Measurements from ENCODE around the gene CLRN1. TPM values are rescaled to one million over a fixed set of nuclear protein-coding genes. Genes with fewer than 3 reads are reported as not detected.

The CLRN1 gene, protein sequence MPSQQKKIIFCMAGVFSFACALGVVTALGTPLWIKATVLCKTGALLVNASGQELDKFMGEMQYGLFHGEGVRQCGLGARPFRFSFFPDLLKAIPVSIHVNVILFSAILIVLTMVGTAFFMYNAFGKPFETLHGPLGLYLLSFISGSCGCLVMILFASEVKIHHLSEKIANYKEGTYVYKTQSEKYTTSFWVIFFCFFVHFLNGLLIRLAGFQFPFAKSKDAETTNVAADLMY
- total RNA-seq, result not detected
- not detected for polyA plus RNA-seq

DNA sequence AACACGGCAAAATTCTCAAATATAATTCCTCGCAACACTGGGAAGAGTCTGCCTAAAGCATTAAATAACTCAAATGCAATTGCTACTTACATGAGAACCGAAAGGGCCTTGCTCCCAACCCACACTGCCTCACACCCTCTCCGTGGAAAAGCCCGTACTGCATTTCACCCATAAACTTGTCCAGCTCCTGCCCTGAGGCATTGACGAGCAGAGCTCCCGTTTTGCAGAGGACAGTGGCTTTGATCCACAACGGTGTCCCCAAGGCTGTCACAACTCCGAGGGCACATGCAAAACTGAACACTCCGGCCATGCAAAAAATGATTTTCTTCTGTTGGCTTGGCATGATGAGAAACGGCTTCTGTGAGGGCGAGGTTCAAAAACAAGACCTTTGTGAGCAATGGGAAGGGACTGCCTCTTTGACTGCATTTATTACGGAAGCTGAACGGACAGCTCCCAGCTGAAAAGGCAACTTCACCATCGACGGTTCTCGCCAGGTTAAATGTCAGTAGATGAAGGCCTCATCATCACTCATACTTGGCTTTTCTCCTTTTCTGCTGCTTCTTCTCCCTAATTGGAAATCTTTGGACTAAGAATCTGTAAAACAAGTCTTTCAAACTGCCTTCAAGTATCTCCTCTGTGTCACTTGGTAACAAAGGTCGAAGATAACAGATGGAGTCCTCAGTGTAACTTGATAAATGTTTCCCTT is at the start of gene CLRN1:
Gene CLRN1 (minus strand): TSS at position 362 of the 706 bp plus-strand sequence. CDS start 19 bp downstream, at position 343.
- TF ChIP-seq, protein P1, sequence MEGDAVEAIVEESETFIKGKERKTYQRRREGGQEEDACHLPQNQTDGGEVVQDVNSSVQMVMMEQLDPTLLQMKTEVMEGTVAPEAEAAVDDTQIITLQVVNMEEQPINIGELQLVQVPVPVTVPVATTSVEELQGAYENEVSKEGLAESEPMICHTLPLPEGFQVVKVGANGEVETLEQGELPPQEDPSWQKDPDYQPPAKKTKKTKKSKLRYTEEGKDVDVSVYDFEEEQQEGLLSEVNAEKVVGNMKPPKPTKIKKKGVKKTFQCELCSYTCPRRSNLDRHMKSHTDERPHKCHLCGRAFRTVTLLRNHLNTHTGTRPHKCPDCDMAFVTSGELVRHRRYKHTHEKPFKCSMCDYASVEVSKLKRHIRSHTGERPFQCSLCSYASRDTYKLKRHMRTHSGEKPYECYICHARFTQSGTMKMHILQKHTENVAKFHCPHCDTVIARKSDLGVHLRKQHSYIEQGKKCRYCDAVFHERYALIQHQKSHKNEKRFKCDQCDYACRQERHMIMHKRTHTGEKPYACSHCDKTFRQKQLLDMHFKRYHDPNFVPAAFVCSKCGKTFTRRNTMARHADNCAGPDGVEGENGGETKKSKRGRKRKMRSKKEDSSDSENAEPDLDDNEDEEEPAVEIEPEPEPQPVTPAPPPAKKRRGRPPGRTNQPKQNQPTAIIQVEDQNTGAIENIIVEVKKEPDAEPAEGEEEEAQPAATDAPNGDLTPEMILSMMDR (IDR thresholded peaks at IDR 0.05), result no peak
- TF ChIP-seq POLR2AphosphoS5 (IDR thresholded peaks at IDR 0.05), result no peak
- TF ChIP-seq EP300 (IDR thresholded peaks at IDR 0.05), result no peak
- TF ChIP-seq POLR2A (IDR thresholded peaks at IDR 0.05), result no peak
- no peak within 1 kb of the TSS for H3K4me3 ChIP-seq
- peaks cover 0 to 4% (median 0%) of the 10 kb centered on the region in 3 donors for H3K27me3 ChIP-seq
- no peaks in the 10 kb centered on the region for H3K9me3 ChIP-seq
- H3K36me3 ChIP-seq, result no peaks in the 10 kb centered on the region
- no peak for DNase-seq
- H3K27ac ChIP-seq, result no peak within 1 kb of the TSS
- H3K4me1 ChIP-seq, result no peaks in the 10 kb centered on the region
- WGBS, 2 donors, result 24 to 68% methylated on average over 18 of the region's 18 CpGs
- intact Hi-C loops (cut with DNase I), result no loop called here

DNA sequence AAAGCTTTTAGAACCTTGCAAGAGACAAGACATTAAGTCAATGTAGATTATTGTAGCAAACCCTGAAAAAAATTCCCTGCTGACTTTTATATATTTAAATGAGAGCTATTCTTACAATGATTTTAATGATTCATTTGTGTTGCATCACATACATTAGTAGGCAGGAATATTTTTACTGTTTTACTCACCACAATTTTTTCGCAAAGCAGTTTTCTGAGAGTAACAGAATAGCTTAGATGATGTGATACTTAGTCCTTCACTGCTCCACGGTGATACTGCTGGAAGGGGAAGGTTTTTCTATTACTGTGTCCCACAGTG is 43.9 kb upstream of the CLRN1 start:
- Histone ChIP-seq H3K4me1 (peaks cover 0 to 21% (median 15%) of the 10 kb centered on the region in 4 donors), H3K9me3 (no peaks in the 10 kb centered on the region), H3K36me3 (no peaks in the 10 kb centered on the region), H3K27me3 (peaks cover 0 to 2% (median 0%) of the 10 kb centered on the region in 3 donors), H3K4me3 (no peak overlapping the region), H3K27ac (no peak overlapping the region)
- no peak for TF ChIP-seq POLR2AphosphoS5 (IDR thresholded peaks at IDR 0.05)
- TF ChIP-seq, protein P1 (IDR thresholded peaks at IDR 0.05), result no peak
- TF ChIP-seq POLR2A (IDR thresholded peaks at IDR 0.05), result no peak
- no peak for TF ChIP-seq EP300 (IDR thresholded peaks at IDR 0.05)
- intact Hi-C loops (cut with DNase I), result no loop called here
- DNase-seq, result no peak
- WGBS, 2 donors, result 70 to 81% methylated on average over 2 of the region's 2 CpGs

DNA sequence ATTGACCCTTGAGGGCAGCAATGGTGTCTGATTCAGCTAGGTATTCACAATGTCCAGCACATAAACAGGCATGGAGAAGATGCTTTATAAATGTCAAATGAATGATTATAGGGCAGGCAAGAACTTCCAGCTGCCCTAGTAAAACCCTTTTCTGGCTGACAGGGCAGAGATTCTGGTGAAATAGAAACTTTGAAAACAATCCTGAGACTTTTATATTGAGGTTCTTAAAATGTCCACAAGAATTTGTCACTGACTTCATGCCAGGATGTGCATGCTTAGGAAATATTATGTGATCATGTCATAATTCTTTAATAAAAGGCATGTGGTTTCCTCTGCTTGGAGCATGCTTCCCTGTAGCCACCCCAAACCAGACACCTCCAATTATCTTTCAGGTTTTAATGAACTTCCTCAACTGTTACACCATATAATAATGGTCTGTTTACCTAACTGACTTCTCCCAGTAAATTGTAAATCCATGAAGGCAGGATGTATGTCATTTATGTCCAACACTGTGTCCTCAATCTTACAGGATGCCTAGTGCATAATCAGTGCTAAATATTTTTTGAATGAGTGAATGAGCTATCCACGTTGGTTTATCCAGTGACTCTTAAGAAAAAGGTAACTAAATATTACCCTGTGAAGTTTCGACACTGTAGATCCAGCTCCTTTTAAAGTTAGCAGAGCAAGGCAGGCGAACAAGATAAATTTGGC is 43.4 kb upstream of the CLRN1 start:
- no peaks in the 10 kb centered on the region for H3K36me3 ChIP-seq
- intact Hi-C loops (cut with DNase I), result no loop called here
- H3K27ac ChIP-seq, result peak overlapping the region in 1 of 4 donors; percentile 19
- H3K4me1 ChIP-seq, result peaks cover 0 to 21% (median 15%) of the 10 kb centered on the region in 4 donors
- TF ChIP-seq, protein P1 (IDR thresholded peaks at IDR 0.05), result no peak
- TF ChIP-seq POLR2A (IDR thresholded peaks at IDR 0.05) (no peak), EP300 (IDR thresholded peaks at IDR 0.05) (no peak), POLR2AphosphoS5 (IDR thresholded peaks at IDR 0.05) (peak; percentile 18 to 84 (median 54))
- no peaks in the 10 kb centered on the region for H3K9me3 ChIP-seq
- 66 to 67% methylated on average over 3 of the region's 3 CpGs for WGBS, 2 donors
- DNase-seq, result no peak
- peaks cover 0 to 2% (median 0%) of the 10 kb centered on the region in 3 donors for H3K27me3 ChIP-seq
- no peak overlapping the region for H3K4me3 ChIP-seq

DNA sequence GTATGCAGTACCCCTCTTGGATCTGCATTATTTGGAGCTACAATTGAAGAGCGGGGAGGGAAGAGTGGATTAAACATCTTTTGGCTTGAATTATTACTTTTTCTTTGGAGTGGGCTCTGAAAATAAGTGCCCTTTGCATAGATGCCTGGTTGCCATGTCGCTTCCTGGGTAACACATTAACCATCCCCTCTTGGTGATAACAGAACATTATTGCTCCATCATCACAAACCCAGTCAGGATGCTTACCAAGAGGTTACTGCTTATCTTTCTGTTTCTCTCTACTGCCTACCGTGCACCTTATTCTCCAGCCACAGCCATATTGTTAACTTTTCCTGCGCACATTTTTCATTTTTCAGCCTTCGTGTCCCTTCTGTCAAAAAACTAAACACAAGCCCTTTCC is 42.7 kb upstream of the CLRN1 start:
- WGBS, 2 donors, result 67 to 70% methylated on average over 5 of the region's 5 CpGs
- H3K27ac ChIP-seq, result peak overlapping the region in 2 of 4 donors; percentile 2 to 19
- TF ChIP-seq, protein P1 (IDR thresholded peaks at IDR 0.05), result no peak
- no peak for TF ChIP-seq POLR2A (IDR thresholded peaks at IDR 0.05)
- no peak for TF ChIP-seq EP300 (IDR thresholded peaks at IDR 0.05)
- TF ChIP-seq POLR2AphosphoS5 (IDR thresholded peaks at IDR 0.05), result no peak
- DNase-seq, result no peak
- H3K36me3 ChIP-seq, result no peaks in the 10 kb centered on the region
- intact Hi-C loops (cut with DNase I), result no loop called here
- no peak overlapping the region for H3K4me3 ChIP-seq
- peaks cover 0 to 21% (median 15%) of the 10 kb centered on the region in 4 donors for H3K4me1 ChIP-seq
- H3K27me3 ChIP-seq, result peaks cover 0 to 2% (median 0%) of the 10 kb centered on the region in 3 donors
- H3K9me3 ChIP-seq, result no peaks in the 10 kb centered on the region

Measured in sigmoid colon (tissue), 7 donors.